GM18502 (cell line): ENCODE measurements around the gene NLRP6.

Experiments used
- ATAC-seq: cut with Tn5 transposase; IDR thresholded peaks from one replicate; pipeline ENCODE4 v1.9.1; 2021; ENCODE audit warnings: mild to moderate bottlenecking; ENCODE audit not compliant: unreplicated experiment, poor library complexity

Gene NLRP6

GRCh38 chr11:291281-292210, 13.3 kb downstream of the NLRP6 start:
- ATAC-seq: no peak

- no peak for ATAC-seq
Observed at GRCh38 chr11:292211-293121, 14.3 kb downstream of the NLRP6 start.

DNA sequence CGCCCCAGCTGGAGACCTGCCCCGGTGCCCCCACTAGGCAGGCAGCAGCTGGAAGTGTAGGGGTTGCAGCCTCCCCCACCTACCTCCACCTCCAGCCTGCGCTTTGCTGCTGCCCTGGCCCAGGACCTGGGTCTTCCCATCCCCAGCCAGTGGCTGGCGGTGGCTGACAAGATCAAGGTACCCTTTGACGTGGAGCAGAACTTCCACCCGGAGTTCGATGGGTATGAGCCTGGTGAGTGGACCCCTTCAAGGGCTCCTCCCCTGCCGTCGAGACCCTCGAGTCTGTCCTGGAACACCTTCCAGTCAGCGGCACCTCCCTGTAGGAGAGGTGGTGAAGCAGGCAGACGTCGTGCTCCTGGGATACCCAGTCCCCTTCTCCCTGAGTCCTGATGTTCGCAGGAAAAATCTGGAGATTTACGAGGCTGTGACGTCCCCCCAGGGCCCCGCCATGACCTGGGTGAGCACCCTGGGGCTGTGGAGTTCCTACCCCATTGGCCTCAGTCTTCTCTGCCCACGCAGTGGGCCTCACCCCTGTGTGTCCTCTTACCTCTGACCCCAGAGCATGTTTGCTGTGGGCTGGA, 15.2 kb downstream of the NLRP6 start:
- no peak for ATAC-seq

- ATAC-seq: no peak
Observed at GRCh38 chr11:293852-294661, 15.8 kb downstream of the NLRP6 start.

DNA sequence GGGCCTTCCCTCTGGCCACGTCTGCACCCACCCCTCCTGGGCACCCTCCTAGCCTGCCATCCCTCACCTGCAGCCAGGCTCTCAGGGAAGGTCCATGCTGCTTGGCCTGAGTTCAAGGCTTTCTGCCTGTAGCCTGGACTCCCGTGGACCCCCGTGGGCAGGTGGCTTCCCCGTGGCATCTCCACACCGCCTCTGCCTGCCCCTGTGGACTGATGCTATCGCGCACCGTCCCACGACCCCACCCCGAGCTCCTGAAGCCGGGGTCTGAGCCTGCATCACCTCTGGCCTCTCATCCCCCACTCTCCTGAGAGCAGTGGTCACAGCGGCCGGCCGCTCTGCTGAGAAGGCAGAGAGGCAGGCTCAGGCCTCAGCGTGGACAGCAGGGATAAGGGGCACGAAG, 16.6 kb downstream of the NLRP6 start:
- no peak for ATAC-seq

- ATAC-seq: no peak
Observed at GRCh38 chr11:295351-296170, 17.4 kb downstream of the NLRP6 start.

- ATAC-seq: no peak
Observed at GRCh38 chr11:296171-297050, 18.2 kb downstream of the NLRP6 start.

- ATAC-seq: no peak
Observed at GRCh38 chr11:297051-297585, 18.9 kb downstream of the NLRP6 start.

GRCh38 chr11:297586-298405, 19.6 kb downstream of the NLRP6 start:
- ATAC-seq: no peak

- ATAC-seq: no peak
Observed at GRCh38 chr11:298406-299065, 20.3 kb downstream of the NLRP6 start.

- no peak for ATAC-seq
Observed at GRCh38 chr11:299081-299891, 21.1 kb downstream of the NLRP6 start, which contains the start of gene IFITM5. IFITM5 (minus strand) TSS chr11:299526; CDS start chr11:299490, 36 bp downstream.

DNA sequence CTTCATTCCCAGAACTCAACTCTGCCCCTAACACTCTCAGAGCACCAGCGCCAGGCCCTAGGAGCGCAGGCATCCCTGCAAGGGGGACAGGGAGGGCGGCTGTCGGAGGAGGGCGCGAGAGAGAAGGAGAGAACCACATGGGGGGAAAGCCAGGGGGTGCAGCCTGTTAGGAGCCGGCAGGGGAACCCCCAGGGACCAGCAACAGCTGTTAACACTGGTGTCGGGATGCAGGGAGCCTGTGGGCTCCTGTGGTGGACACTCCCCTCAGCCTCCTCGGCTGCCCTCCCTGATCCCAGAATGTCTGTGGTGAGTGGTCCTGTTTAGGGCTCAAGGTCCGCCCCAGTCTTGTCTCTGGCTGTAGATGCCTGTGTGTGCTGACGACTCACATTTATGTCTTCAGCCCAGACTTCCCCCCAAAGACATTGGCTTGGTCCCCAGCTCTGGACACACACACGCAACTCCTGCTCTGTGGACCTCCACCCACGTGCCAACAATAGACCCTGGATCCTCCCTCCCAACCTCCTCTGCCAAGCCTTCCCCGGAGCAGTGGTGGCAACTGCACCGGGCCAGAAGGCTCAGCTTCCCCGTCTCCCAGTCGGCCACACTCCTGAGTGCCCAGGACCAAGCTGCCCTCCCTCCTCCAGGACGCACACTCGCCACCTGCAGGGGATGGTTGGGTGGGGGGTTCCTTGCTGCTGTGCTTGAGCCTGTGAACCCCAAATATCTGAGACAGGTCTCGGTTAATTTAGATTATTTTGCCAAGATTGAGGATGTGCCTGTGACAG, 21.9 kb downstream of the NLRP6 start:
- ATAC-seq: no peak

GRCh38 chr11:303363-303762, 25.2 kb downstream of the NLRP6 start:
- no peak for ATAC-seq

- ATAC-seq: no peak
Observed at GRCh38 chr11:304061-304506, 25.9 kb downstream of the NLRP6 start.
